Chondrocyte (in vitro differentiated cells): Measurements from ENCODE around the gene RSRP1. TPM values are rescaled to one million over a fixed set of nuclear protein-coding genes. Genes with fewer than 3 reads are reported as not detected.
A peak's percentile ranks its signal among the peaks of the same experiment; 100 is the strongest.
"Not testable (repeated sequence)": the region's sequence is repeated elsewhere in the genome, so short reads cannot be mapped to it uniquely, and the experiment has no call there.

Experiments
- DNase-seq: peaks from one replicate; pipeline ENCODE4 v3.0.0; 2021; ENCODE audit warnings: mixed read lengths, low spot score
- H3K27ac Mint-ChIP-seq: one replicate; pipeline ENCODE4 v1.8.0; 2021; ENCODE audit warnings: mild to moderate bottlenecking, moderate library complexity, mixed read lengths; ENCODE audit not compliant: unreplicated experiment
- H3K27me3 Mint-ChIP-seq: 2 replicates; pipeline ENCODE4 v1.8.0; 2021; ENCODE audit warnings: low read depth, mixed read lengths
- H3K36me3 Mint-ChIP-seq: 2 replicates; pipeline ENCODE4 v1.8.0; 2021; ENCODE audit warnings: low read depth, mixed read lengths
- H3K4me1 Mint-ChIP-seq: 2 replicates; pipeline ENCODE4 v1.8.0; 2021; ENCODE audit warnings: low read depth, mild to moderate bottlenecking, mixed read lengths
- H3K4me3 Mint-ChIP-seq: one replicate; pipeline ENCODE4 v1.8.0; 2021; ENCODE audit warnings: mild to moderate bottlenecking, moderate library complexity, mixed read lengths; ENCODE audit not compliant: unreplicated experiment
- H3K9me3 Mint-ChIP-seq: 2 replicates; pipeline ENCODE4 v1.8.0; 2021; ENCODE audit warnings: low read depth, mixed read lengths
- CTCF ChIP-seq: fragments of 200-600 bp; sonication (generic); IDR thresholded peaks from 2 replicates; pipeline ENCODE4 v1.5.0; 2021; ENCODE audit warnings: antibody characterized with exemption, mild to moderate bottlenecking, moderate library complexity
- total RNA-seq: library from RNA; stranded (reverse); gene quantifications from 3 replicates; pipeline ENCODE4 v1.2.1, GENCODE V29; 2021

The RSRP1 gene
- total RNA-seq, 1 donor from 2014 or later: 76.4 TPM

- H3K4me1 Mint-ChIP-seq: peaks cover 45% of the 10 kb centered on the region
These were observed 7.3 kb downstream of the RSRP1 start for GRCh38 chr1:25239681-25240541.

GRCh38 chr1:25238046-25238445, 9.2 kb downstream of the RSRP1 start:
- no peak for TF ChIP-seq CTCF
- H3K4me3 Mint-ChIP-seq: no peak overlapping the region

More at GRCh38 chr1:25239681-25240541, 7.3 kb downstream of the RSRP1 start:
- Mint-ChIP-seq H3K27me3 (no peaks in the 10 kb centered on the region), H3K4me3 (peak overlapping the region; percentile 85), H3K36me3 (peaks cover 21% of the 10 kb centered on the region), H3K27ac (peak overlapping the region; percentile 95), H3K9me3 (no peaks in the 10 kb centered on the region)
- peak; percentile 96 for DNase-seq
- peak; percentile 82 for TF ChIP-seq CTCF

GRCh38 chr1:25236261-25236660, 11.0 kb downstream of the RSRP1 start:
- H3K36me3 Mint-ChIP-seq, H3K9me3 Mint-ChIP-seq, H3K4me3 Mint-ChIP-seq, H3K27ac Mint-ChIP-seq, H3K27me3 Mint-ChIP-seq, DNase-seq: not testable (repeated sequence)
- H3K4me1 Mint-ChIP-seq: peaks cover 39% of the 10 kb centered on the region

More at GRCh38 chr1:25238046-25238445, 9.2 kb downstream of the RSRP1 start:
- Mint-ChIP-seq H3K36me3 (peaks cover 12% of the 10 kb centered on the region), H3K9me3 (no peaks in the 10 kb centered on the region), H3K4me1 (peaks cover 37% of the 10 kb centered on the region), H3K27ac (peak overlapping the region; percentile 45), H3K27me3 (no peaks in the 10 kb centered on the region)
- DNase-seq: no peak

GRCh38 chr1:25235411-25235810, 11.8 kb downstream of the RSRP1 start:
- peaks cover 35% of the 10 kb centered on the region for H3K4me1 Mint-ChIP-seq
- not testable (repeated sequence) for H3K9me3 Mint-ChIP-seq, H3K4me3 Mint-ChIP-seq, H3K36me3 Mint-ChIP-seq, H3K27me3 Mint-ChIP-seq, DNase-seq
- H3K27ac Mint-ChIP-seq: peak overlapping the region; percentile 2

- peaks cover 13% of the 10 kb centered on the region for H3K36me3 Mint-ChIP-seq
- H3K27ac Mint-ChIP-seq: no peak overlapping the region
- DNase-seq: no peak
- H3K27me3 Mint-ChIP-seq: no peaks in the 10 kb centered on the region
- peaks cover 28% of the 10 kb centered on the region for H3K4me1 Mint-ChIP-seq
- no peak for TF ChIP-seq CTCF
- H3K4me3 Mint-ChIP-seq: no peak overlapping the region
- H3K9me3 Mint-ChIP-seq: no peaks in the 10 kb centered on the region
These were observed 14.1 kb downstream of the RSRP1 start for GRCh38 chr1:25232866-25233784.
